ENCODE results near the gene PPP6R2. TPM values are rescaled to one million over a fixed set of nuclear protein-coding genes. Genes with fewer than 3 reads are reported as not detected.

PPP6R2 gene
- polyA plus RNA-seq, 2 of the 4 experiments (the other 2 are of a cell fraction): 9.6 to 14.7 TPM

- peaks cover 11% of the 10 kb centered on the region; the same call in 1 of the 3 replicates for H3K4me1 ChIP-seq
- no peak for ATAC-seq
- TF ChIP-seq MAFK (IDR thresholded peaks at IDR 0.05; ENCODE audit: partially characterized antibody) (no peak), RCOR1 (IDR thresholded peaks at IDR 0.05; ENCODE audit: low read depth, low read length) (no peak), PBX3 (IDR thresholded peaks at IDR 0.05) (no peak), CHD4 (IDR thresholded peaks at IDR 0.05; ENCODE audit: borderline replicate concordance) (no peak), HEYL (CRISPR knock-in tag; IDR thresholded peaks at IDR 0.05) (no peak), RFX5 (IDR thresholded peaks at IDR 0.05) (no peak)
- H3K9me3 ChIP-seq: no peaks in the 10 kb centered on the region
- WGBS (ENCODE audit: missing lambda C conversion rate): 78% methylated on average over 21 of the region's 30 CpGs
- no peak overlapping the region for H3K27ac ChIP-seq
- H3K4me3 ChIP-seq: no peak overlapping the region
- no peak for DNase-seq (ENCODE audit: low read depth in 1 of 2, low spot score in 1 of 2)
- ChIA-PET CTCF (interaction anchor here (1.2 to 1.4 kb wide), 2 partner anchors 53 to 95 kb away, joined by 3 read pairs; no protein-coding TSS in a partner anchor), POLR2A (interaction anchor here (0.7 kb wide), 1 partner anchor 34 kb away, joined by 3 read pairs; no protein-coding TSS in a partner anchor)
- FAIRE-seq: no peak
- H3K4me2 ChIP-seq: no peak overlapping the region
Measured at GRCh38 chr22:50445071-50445879, 102.1 kb downstream of the PPP6R2 start.

- DNase-seq (ENCODE audit: low read depth in 1 of 2, low spot score in 1 of 2) (no peak), FAIRE-seq (no peak), ATAC-seq (no peak)
- ChIA-PET CTCF (interaction anchor here (1.4 kb wide), 1 partner anchor 52 kb away, joined by 3 read pairs; no protein-coding TSS in a partner anchor), POLR2A (no interaction called here)
- Histone ChIP-seq H3K4me3 (no peak overlapping the region), H3K4me1 (peaks cover 11% of the 10 kb centered on the region; the same call in 1 of the 3 replicates), H3K27ac (no peak overlapping the region), H3K4me2 (no peak overlapping the region), H3K9me3 (no peaks in the 10 kb centered on the region)
- WGBS (ENCODE audit: missing lambda C conversion rate): 85% methylated on average over 13 of the region's 17 CpGs
- no peak for TF ChIP-seq RCOR1 (IDR thresholded peaks at IDR 0.05; ENCODE audit: low read depth, low read length)
- TF ChIP-seq RNF2 (IDR thresholded peaks at IDR 0.05; ENCODE audit: borderline replicate concordance, low read depth): no peak
- no peak for TF ChIP-seq ELK1 (IDR thresholded peaks at IDR 0.05; ENCODE audit: low read depth, low read length)
- no peak for TF ChIP-seq GATA3 (IDR thresholded peaks at IDR 0.05; ENCODE audit: borderline replicate concordance)
- no peak for TF ChIP-seq HES2 (IDR thresholded peaks at IDR 0.05)
- no peak for TF ChIP-seq JUNB (IDR thresholded peaks at IDR 0.05)
- TF ChIP-seq ZSCAN20 (CRISPR knock-in tag; IDR thresholded peaks at IDR 0.05): no peak
- TF ChIP-seq E2F6 (IDR thresholded peaks at IDR 0.05; ENCODE audit: borderline replicate concordance, low read depth): no peak
- TF ChIP-seq HEYL (CRISPR knock-in tag; IDR thresholded peaks at IDR 0.05): no peak
- TF ChIP-seq BCL3 (IDR thresholded peaks at IDR 0.05): no peak
- TF ChIP-seq USF2 (IDR thresholded peaks at IDR 0.05): no peak
- TF ChIP-seq SMC3 (IDR thresholded peaks at IDR 0.05): no peak
- no peak for TF ChIP-seq HMGXB4 (CRISPR knock-in tag; IDR thresholded peaks at IDR 0.05; ENCODE audit: borderline replicate concordance)
- TF ChIP-seq HOXA7 (CRISPR knock-in tag; IDR thresholded peaks at IDR 0.05): no peak
- no peak for TF ChIP-seq FOXS1 (CRISPR knock-in tag; IDR thresholded peaks at IDR 0.05)
- no peak for TF ChIP-seq RAD21 (conservative IDR thresholded peaks at IDR 0.05 in 1 of 2, IDR thresholded peaks at IDR 0.05 in 1 of 2)
- TF ChIP-seq MYC (IDR thresholded peaks at IDR 0.05; ENCODE audit: borderline replicate concordance, low read length): no peak
Measured at GRCh38 chr22:50445880-50446707, 103.0 kb downstream of the PPP6R2 start.

Measured in A549 (cell line).